PFSK-1 (cell line): Measurements from ENCODE around the gene RYR1.

ENCODE experiments used
- FOXP2 ChIP-seq: optimal IDR thresholded peaks from 2 replicates; pipeline ENCODE3; 2011; ENCODE audit warnings: borderline replicate concordance, control low read depth, inconsistent platforms; ENCODE audit not compliant: insufficient read depth; ENCODE audit errors: extremely low read length, extremely low read depth
- POLR2AphosphoS5 ChIP-seq: IDR thresholded peaks from 2 replicates; pipeline ENCODE4 v1.6.1; 2012; ENCODE audit warnings: low read depth, mild to moderate bottlenecking, control low read depth, low read length, moderate library complexity
- SIN3A ChIP-seq: IDR thresholded peaks from 2 replicates; pipeline ENCODE4 v1.6.1; 2012; ENCODE audit warnings: mild to moderate bottlenecking, low read length, moderate library complexity, borderline replicate concordance; ENCODE audit not compliant: insufficient read depth
- TAF1 ChIP-seq: IDR thresholded peaks from 2 replicates; pipeline ENCODE4 v1.6.1; 2012; ENCODE audit warnings: low read length, control low read depth, borderline replicate concordance; ENCODE audit not compliant: insufficient read depth
- TF ChIP-seq, protein P1 (sequence below), 2 experiments: IDR thresholded peaks; 2 replicates each; pipeline versions ENCODE4 v1.6.1 to v1.8.0; 2011 to 2012; ENCODE audit warnings: low read depth in 2 of 2, low read length in 2 of 2, control low read depth in 1 of 2, inconsistent platforms in 1 of 2, mild to moderate bottlenecking in 1 of 2, moderate library complexity in 1 of 2; ENCODE audit not compliant: insufficient read depth in 1 of 2

RYR1 gene

DNA sequence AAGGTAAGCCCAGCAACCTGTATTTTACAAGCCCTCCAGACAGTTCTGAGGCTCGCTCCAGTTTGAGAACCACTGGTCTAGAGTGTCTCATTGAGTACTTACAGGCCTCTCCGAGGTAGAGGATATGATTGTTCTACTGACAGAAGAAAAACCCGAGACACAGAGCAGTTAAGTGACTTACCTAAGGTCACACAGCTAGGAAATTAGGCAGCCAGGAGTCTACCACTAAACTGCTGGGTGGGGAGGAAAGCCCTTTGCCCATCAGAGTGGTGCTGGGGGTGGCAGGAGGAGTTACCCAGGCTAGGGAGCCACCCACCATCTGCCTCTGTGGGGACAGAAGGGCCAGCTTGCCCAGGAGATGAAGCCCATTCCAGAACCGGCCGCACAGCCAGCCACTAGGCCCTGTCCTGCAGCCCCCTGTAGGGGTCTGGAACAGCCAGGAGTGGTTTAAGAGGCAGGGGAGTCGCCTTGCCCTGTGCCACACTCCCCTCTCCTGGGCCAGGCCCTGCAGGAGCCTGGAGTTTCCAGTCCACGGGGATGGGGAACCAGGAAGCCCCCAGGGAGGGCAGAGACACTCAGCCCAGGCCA is 8.2 kb upstream of the RYR1 start:
- TF ChIP-seq, protein P1, sequence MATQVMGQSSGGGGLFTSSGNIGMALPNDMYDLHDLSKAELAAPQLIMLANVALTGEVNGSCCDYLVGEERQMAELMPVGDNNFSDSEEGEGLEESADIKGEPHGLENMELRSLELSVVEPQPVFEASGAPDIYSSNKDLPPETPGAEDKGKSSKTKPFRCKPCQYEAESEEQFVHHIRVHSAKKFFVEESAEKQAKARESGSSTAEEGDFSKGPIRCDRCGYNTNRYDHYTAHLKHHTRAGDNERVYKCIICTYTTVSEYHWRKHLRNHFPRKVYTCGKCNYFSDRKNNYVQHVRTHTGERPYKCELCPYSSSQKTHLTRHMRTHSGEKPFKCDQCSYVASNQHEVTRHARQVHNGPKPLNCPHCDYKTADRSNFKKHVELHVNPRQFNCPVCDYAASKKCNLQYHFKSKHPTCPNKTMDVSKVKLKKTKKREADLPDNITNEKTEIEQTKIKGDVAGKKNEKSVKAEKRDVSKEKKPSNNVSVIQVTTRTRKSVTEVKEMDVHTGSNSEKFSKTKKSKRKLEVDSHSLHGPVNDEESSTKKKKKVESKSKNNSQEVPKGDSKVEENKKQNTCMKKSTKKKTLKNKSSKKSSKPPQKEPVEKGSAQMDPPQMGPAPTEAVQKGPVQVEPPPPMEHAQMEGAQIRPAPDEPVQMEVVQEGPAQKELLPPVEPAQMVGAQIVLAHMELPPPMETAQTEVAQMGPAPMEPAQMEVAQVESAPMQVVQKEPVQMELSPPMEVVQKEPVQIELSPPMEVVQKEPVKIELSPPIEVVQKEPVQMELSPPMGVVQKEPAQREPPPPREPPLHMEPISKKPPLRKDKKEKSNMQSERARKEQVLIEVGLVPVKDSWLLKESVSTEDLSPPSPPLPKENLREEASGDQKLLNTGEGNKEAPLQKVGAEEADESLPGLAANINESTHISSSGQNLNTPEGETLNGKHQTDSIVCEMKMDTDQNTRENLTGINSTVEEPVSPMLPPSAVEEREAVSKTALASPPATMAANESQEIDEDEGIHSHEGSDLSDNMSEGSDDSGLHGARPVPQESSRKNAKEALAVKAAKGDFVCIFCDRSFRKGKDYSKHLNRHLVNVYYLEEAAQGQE (IDR thresholded peaks at IDR 0.05; ENCODE audit: insufficient read depth in 1 of 2, low read depth in 2 of 2, low read length in 2 of 2) = no peak
- TF ChIP-seq SIN3A (no peak), TAF1 (no peak), POLR2AphosphoS5 (no peak), FOXP2 (no peak)

DNA sequence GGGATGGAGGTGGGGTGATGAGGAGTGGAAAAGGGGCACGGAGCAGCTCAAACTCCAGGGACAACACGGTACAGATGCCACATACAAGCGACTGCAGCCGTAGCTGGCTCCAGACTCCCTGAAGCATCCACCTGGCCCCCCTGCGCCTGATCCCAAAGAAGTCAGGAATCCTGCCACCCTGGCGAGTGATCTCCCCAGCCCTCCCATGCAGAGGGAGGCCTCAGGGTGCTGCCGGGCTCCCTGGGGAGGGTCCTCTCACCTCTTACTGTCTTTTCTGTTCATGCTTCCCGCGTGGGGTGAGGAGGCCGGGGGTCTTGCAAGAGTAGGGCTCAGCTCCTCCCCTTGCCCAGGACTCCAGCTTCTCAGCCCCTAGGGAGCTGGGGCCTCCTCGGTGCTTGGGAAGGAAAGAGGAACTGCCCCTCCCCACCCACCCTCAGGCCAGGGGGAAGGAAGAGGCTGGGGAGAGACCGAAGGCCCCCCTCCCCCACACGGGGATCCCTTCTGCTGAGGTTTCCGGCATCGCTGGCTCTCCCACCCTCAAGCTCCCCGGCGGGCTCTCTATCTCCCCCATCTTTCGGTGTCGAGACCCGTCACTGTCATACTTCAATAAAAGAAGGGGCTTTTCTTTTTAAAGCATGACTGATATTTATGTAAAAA is 7.6 kb upstream of the RYR1 start, which contains the start of gene RASGRP4:
Gene RASGRP4, minus strand, starts transcription at position 410 of the 657 bp plus-strand sequence. Its CDS starts 128 bp downstream, at position 282.
- TF ChIP-seq, protein P1 (IDR thresholded peaks at IDR 0.05; ENCODE audit: insufficient read depth in 1 of 2, low read depth in 2 of 2, low read length in 2 of 2) = no peak
- TF ChIP-seq POLR2AphosphoS5 (no peak), TAF1 (no peak), FOXP2 (no peak), SIN3A (no peak)

- TF ChIP-seq TAF1 (no peak), SIN3A (no peak), FOXP2 (no peak), POLR2AphosphoS5 (no peak)
- TF ChIP-seq, protein P1 (IDR thresholded peaks at IDR 0.05; ENCODE audit: insufficient read depth in 1 of 2, low read depth in 2 of 2, low read length in 2 of 2) = no peak
Observed at GRCh38 chr19:38429055-38429810, 4.3 kb upstream of the RYR1 start.

GRCh38 chr19:38429811-38430156 is 3.7 kb upstream of the RYR1 start:
- no peak for TF ChIP-seq TAF1
- TF ChIP-seq POLR2AphosphoS5 = no peak
- no peak for TF ChIP-seq FOXP2
- no peak for TF ChIP-seq SIN3A
- TF ChIP-seq, protein P1 (IDR thresholded peaks at IDR 0.05; ENCODE audit: insufficient read depth in 1 of 2, low read depth in 2 of 2, low read length in 2 of 2) = no peak
